NK-92 treated with Interleukin-12 subunit alpha and Interleukin-12 subunit beta, amount 100 ng/mL, for 24 hours (cell line): ENCODE measurements around the gene RCL1.
"Not testable (repeated sequence)": the region's sequence is repeated elsewhere in the genome, so short reads cannot be mapped to it uniquely, and the experiment has no call there.

Source experiments
- DNase-seq: peaks from one replicate; lab custom pipeline; 2025; lab: John Stamatoyannopoulos, UW

RCL1 gene, protein sequence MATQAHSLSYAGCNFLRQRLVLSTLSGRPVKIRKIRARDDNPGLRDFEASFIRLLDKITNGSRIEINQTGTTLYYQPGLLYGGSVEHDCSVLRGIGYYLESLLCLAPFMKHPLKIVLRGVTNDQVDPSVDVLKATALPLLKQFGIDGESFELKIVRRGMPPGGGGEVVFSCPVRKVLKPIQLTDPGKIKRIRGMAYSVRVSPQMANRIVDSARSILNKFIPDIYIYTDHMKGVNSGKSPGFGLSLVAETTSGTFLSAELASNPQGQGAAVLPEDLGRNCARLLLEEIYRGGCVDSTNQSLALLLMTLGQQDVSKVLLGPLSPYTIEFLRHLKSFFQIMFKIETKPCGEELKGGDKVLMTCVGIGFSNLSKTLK

DNA sequence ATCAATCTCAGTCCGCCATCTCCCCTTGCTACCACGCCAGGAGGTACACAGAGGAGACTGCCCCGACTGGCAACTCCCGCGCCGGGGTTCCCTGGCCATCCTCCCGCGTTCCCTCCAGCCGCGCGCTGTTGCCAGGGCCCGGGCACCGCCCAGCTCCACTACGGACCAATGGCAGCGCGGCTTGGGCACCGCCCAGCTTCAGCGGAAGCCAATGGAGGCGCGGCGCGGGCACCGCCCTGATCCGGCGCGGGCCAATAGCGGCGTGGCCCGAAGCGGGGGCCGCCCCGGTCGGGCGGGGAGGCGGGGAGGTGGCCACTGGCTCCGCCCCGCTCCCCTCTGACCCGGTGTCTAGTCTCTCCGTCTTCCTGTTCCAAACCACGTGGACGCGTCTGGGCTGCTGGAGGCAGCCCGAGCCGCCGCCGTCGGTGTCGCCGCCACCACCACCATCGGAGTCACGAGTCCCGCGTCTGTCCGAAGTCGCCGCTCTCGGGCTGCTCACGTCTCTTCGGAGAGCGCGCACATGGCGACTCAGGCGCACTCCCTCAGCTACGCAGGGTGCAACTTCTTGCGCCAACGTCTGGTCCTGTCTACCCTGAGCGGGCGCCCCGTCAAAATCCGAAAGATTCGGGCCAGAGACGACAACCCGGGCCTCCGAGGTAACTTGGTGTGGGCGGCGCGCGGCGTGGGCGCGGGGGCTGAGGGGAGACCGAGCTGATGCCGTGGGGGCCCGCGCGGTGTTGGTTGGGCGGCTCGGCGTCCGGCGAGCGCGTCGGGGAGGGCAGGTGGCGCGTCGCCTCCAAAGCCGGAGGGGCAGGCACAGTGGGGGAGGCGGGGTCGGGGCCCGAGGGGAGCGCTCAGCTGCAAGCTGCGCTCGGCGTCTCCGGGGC, at the start of gene RCL1:
RCL1 (plus strand) TSS at position 373 of the 887 bp plus-strand sequence; CDS start at position 521, 148 bp downstream.
- DNase-seq: peak; percentile 90

DNA sequence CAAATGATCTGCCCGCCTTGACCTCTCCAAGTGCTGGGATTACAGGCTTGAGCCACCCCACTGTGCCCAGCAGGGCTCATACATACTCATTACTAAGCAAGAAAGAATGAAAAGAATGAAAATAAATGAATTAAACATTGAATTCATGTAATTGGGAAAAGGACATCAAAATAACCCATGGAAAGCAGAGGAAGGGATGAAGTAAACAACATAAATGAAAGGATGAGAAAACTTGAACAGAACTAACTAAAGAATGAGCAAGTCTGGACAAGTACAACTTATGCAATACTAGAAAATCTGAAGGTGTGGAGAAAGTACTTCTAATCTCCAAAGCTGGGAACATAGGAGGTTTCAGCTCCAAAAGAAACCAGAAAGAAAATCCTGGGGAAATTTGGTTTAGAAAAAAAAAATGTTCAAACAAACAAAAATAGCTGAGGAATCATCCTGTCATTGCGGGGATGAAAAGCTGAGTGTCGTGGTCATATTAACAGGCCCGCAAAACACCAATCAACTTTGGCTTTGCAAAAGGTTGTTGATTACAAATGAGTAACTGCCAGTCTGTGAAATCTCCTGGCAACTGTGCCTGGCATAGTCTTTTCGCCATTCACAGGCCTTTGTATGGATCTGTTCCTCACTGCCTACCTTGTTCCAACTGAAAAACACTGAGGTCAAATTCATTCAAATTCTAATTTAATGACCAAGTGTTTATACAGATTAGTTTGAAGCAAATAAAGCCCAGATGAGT, 49.4 kb upstream of the RCL1 start:
- no peak for DNase-seq

DNA sequence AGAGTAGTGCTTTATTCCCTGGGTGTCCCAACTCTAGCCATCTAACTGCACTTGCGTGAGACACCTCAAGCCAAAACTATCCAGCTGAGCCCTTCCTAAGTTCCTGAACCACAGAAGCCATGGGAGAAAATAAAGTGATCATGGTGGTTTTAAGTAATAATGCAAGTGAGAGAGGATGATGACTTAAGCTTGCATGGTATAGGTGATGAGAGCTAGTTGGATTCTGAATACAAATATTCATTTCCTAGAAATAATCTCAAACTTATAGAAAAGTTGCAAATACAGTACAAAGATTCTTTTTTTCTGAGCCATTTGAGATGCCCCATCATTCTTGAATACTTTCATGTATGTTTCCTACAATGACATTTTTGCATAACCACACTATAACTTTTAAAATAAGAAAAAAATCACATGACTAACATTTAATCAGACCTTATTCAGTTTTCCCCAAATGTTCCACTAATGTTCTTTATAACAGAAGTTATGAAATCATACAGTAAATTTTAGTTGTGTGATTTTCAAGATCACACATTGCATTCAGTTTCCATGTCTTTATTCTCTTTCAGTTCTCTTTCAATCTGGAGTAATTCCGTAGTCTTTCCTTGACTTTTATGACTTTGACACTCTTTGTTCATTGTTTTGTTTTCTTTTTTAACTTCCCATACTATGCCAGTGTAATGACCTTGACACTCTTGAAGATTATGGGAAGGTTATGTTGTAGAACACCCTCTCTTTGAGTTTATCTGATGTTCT, 46.3 kb upstream of the RCL1 start:
- no peak for DNase-seq

DNA sequence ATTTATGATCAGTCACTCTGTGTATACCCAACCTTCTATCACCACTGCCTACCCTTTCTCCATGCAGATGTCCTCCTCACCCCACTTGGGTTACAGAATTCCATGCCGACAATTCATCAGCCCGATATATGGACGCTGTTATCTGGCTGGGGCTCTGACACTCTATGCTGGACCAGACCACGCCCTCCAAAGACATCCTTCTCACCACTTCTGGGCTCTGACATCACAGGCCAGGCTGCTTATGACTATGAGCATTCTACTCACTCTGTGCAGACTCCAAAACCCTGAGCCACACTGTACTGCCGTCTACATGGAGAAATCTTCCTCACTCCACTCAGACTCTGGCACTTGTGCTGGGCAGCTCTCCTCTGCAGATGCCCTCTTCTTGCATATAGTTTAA, 44.1 kb upstream of the RCL1 start:
- no peak for DNase-seq

DNA sequence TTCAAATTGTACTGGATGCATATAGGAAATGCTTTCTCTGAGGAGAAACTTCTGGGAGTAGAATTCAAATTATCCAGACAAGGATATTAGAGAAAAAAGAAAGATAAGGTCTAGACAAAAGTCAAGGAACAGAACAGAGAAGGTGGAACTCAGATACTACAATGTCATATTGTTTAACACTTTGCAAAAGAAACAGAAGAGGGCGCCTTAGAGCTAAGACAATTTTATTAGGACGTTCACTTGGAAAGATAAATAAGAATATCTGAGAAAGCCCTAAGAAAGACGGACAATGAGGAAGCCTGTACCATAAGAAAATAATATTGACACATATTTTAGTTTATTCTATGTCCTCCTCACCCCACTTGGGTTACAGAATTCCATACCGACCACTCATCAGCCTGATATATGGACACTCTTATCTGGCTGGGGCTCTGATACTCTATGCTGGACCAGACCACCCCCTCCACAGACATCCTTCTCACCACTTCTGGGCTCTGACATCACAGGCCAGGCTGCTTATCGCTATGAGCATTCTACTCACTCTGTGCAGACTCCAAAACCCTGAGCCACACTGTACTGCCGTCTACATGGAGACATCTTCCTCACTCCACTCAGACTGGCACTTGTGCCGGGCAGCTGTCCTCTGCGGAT, 42.6 kb upstream of the RCL1 start:
- no peak for DNase-seq

DNA sequence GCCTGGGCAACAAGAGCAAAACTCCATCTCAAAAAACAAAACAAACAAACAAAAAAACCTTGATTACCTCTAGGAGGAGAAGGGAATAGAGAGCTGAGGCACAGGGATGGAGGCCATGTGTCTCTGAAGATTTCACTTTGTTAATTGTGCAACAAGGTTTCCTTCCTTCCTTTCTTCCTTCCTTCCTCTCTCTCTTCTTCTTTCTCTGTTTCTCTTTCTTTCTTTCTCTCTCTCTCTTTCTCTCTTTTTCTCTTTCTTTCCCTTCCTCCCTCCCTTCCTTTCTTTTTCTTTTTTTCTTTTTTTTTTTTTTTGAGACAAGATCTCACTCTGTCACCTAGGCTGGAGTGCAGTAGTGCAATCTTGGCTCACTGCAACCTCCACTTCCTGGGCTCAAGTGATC, 38.2 kb upstream of the RCL1 start:
- DNase-seq: not testable (repeated sequence)

DNA sequence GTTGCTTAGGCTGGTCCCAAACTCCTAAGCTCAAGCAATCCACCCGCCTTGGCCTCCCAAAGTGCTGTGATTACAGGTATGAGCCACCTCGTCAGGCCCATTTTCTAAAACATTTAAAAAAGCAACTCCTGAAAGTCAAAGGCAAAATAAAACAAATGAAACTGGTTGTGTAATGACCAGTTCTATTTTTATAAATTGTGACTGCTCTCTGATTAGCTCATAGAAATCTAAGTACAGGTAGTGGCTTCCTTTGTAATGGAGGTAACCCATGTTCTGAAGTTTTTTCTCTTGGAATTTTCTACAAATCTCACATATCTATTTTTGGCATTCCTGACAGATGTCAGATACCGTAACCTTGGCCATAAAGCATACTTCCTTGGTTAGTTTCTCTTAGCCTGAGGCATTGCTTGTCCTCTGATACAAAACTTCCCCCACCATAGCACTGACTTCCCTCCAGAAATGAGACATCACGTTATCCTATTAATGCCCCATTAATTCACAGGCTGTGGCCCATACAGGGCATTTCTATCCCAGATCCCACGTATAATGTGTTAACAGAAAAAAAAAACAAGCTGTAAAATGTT, 37.6 kb upstream of the RCL1 start:
- DNase-seq: no peak

DNA sequence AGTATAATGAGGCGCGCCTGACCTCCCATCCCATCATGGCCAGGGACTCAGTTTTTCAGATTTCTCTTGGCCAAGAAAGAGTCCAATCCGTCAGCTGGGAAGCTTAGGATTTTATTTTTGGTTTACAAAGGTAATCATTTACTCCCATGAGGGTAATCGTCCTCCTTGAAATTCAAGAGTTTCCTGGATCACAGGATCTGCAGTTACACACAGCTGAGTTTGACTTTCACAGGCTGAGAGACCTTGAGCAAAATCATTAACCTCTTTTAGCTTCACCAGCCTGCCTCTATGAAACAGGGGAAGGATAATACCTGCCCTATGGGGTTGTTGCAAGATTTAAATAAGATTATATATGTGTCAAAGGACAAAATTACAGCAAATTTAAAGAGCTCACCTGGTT, 36.3 kb upstream of the RCL1 start:
- no peak for DNase-seq

DNA sequence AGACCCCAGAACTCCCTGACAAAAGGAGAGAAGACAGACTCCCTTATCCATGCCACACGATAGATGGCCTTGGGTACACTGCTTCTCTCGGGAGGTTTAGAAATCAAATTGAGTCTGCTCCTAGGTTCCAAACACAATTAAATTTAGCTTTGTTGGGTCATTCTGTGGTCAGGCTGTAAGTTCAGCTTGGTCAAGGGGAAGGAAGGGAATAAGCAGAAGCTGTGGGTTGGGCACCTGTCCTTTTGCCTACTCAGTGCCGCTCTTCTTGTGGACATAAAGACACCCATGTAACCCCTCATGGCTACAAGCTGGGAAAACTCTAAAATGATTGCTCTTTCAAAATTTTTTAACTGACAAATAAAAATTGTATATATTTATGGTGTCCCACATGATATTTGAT, 32.6 kb upstream of the RCL1 start:
- no peak for DNase-seq

DNA sequence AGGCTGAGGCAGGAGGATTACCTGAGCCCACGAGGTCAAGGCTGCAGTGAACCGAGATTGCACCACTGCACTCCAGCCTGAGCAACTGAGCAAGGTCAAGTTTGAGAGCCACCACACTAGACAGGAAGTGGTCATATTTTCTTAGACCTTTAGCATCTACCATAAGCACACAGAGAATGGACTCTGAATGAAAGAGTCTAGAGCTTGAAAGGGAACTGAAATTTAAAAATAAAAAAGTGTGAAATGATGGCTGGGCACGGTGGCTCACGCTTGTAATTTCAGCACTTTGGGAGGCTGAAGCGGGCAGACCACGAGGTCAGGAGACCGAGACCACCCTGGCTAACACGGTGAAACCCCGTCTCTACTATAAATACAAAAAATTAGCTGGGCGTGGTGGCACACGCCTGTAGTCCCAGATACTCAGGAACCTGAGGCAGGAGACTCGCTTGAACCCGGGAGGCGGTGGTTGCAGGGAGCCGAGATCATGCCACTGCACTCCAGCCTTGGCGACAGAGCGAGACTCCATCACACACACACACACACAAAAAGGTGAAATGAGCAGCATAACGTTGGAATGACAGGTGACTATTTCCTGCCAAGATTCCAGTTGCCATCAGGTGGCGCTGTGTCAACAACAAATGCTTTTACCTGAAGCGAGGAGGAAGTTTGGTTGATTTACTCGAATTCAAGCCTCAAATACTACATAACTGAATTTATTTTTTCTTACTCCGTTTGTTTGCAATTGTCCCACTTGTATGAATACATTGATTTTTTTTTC, 30.4 kb upstream of the RCL1 start:
- peak; percentile 29 for DNase-seq

DNA sequence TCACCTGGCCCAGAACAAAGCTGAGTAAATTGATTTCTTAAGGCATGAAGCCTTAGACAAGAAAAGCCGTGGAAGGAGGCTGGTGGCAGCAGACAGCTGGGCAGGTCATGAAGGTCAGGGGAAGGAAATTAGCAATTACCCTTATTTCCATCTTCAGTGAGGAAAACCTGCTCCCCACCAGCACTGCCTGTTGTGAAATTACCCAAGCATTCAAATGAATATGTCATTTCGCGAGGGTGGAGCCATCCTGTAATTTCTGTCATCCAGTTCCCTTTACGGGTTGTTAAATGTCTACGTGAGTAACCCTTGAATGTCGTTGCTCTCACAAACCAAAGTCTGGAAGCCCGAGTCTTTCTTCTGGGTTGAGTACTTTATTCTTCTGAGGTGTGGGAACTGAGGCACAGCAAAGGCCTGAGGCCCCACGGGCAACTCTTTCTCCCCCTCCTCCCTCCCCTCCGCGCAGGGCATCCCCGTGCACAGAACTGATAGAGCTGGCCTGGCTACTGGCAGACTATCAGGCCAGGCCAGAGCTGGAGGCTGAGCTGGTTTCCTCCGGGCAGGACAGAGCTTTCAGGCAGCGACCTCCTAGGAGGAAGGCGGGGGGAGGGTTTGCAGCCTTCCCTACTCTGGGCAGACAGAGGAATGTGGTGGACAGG, 29.7 kb upstream of the RCL1 start:
- no peak for DNase-seq

DNA sequence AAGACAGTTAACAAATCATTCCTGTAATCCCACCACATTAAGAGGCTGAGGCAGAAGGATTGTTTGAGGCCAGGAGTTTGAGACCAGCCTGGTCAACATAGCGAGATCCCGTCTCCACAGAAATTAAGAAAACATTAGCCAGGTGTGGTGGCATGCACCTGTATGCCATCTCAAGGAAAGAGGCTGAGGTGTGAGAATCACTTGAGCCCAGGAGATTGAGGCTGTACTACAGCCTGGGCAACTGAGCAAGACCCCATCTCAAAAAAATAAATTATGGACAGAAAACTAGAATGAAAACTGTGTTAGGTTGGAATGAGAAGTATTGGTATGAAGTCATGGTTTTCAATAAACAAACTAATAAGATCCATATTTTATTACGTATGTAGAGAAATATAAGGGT, 28.7 kb upstream of the RCL1 start:
- DNase-seq: no peak

DNA sequence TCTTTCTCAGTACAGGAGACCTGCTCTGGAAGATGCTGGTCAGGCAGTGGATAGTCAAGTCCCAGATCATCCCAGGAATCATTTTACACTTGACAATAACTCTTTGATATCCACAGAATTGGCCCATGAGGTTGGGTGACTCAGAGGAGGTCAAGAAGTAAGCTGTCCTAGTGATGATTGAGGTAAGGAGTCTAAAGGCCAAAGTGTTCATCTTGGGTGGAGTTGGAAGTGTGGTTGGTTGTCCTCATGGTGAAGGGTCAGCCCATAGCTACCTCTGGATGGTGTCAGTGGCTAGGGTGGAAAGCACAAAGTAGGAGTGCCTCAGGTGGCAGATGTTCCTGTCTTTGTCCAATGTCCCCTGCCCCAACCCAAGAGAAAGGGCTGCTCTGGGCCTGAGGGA, 24.1 kb upstream of the RCL1 start:
- DNase-seq: no peak

DNA sequence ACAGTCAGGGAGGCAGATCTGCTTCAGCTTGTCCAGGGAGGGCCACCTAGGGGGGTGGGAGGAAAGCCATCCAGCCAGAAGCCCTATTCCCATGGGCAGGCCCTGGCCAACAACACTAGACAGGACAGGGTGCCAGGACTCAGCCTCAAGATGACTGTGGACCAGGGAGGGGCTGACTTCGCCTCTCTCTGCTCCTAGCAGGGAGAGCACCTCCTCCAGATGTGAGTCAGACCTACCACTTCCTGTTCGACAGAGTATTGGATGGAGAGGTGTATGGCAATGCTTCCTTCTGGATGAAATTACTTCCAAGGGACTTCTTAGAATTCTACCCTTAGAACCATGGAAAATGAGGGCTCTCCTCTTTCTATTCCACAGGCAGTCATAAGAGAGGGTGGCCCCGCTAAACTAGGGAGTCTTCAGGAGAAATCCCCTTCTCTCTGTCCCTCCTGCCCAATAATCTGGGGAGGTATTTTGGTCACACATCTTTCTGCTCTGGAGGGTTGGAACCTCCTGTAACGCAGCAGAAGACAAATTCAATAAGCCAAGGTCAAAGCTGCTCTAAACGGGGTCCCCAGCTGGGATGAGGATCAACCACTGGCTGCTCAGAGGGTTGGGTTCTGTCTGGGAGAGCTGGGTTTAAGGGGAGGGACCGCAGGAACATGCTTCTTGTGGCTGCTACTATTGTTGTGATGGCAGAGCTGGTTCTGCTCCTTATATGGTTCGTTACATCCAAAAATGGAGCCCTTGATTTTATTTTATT, 23.2 kb upstream of the RCL1 start:
- DNase-seq: no peak

DNA sequence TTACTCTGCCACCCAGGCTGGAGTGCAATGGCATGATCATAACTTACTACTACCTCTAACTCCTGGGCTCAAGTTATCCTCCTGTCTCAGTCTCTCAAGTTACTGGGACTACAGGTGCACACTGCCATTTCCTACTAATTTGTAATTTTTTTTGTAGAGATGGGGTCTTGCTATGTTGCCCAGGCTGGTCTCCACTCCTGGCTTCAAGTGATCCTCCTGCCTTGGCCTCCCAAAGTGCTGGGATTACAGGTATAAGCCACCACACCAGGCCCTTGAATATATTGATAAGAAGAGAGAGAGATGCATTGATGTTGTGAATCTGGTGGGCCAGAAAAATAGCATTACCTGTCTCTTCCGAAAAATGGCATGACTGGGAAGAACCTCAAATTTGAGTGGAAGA, 21.0 kb upstream of the RCL1 start:
- no peak for DNase-seq

DNA sequence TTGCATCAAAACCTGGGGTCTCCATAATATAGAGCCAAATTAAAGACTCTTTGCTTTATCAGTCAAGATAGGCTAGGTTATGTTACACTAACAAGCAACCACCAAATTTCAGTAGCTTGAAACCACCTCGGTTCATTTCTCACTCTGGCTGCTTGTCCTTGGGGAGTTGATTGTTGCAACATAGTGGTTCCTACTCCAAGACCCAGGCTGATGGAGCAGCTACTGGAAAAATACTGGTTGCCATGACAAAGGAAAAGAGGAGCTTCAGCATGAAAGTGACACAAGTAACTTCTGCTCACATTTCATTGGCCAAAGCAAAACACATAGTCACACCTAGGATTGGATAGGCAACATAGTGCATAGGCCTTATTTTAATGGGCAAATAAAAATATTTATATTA, 18.5 kb upstream of the RCL1 start:
- no peak for DNase-seq

DNA sequence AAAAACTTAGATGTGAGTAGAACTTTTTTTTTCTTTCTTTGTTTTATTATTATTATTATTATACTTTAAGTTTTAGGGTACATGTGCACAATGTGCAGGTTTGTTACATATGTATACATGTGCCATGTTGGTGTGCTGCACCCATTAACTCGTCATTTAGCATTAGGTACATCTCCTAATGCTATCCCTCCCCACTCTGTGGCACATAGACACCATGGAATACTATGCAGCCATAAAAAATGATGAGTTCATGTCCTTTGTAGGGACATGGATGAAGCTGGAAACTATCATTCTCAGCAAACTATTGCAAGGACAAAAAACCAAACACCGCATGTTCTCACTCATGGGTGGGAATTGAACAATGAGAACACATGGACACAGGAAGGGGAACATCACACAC, 17.8 kb upstream of the RCL1 start:
- not testable (repeated sequence) for DNase-seq

DNA sequence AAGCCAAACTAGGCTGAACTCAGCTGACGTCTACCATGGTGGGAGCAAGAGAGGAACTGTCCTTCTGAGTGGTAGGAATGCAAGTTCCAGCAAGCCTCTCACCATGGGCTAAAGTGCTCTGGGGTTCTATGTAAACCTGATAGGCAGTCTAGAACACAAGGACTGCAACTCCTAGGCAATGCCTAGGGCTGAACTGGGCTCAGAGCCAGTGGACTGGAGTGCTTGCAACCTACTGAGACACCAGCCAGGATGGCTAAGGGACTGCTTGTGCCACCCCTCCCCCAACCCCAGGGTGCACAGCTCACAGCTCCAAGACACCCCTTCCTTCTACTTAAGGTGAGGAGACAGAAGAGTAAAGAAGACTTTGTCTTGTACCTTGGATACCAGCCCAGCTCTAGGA, 12.1 kb upstream of the RCL1 start:
- DNase-seq: no peak

DNA sequence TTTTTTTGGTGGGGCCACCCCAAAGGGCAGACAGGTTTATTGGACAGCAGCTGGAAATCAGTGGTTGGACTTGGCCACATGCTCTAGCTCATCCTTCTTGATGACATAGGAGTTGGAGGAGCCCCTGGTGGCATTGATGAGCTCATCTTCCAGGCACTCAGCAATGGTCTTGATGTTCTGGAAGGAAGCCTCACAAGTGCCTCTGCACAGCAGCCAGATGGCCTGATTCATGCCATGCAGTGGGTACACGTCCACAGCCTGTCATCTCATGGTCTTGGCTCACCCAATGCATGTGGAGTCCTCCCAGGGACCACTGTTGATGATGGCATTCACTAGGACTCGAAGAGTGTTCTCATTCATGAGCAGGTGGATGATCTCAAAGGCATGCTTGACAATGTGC, 11.3 kb upstream of the RCL1 start:
- no peak for DNase-seq
